Kidney capillary endothelial cell (primary cell): ENCODE results near the gene DOCK9.

ENCODE experiments used
- DNase-seq: peaks from one replicate; pipeline ENCODE4 v3.0.0-alpha.2; 2018; ENCODE audit warnings: low spot score

DOCK9 gene

GRCh38 chr13:98795220-98795619 lies 182.6 kb downstream of the DOCK9 start:
- no peak for DNase-seq

- no peak for DNase-seq
These were observed 183.4 kb downstream of the DOCK9 start for GRCh38 chr13:98794498-98794897.

- no peak for DNase-seq
These were observed 184.9 kb downstream of the DOCK9 start for GRCh38 chr13:98792785-98793495.

GRCh38 chr13:98792321-98792720 lies 185.5 kb downstream of the DOCK9 start:
- no peak for DNase-seq

GRCh38 chr13:98791611-98792010 lies 186.3 kb downstream of the DOCK9 start:
- no peak for DNase-seq

GRCh38 chr13:98787996-98788395 lies 189.9 kb downstream of the DOCK9 start:
- no peak for DNase-seq

GRCh38 chr13:98787173-98787572 lies 190.7 kb downstream of the DOCK9 start:
- DNase-seq = no peak

GRCh38 chr13:98786023-98786422 lies 191.8 kb downstream of the DOCK9 start:
- no peak for DNase-seq

GRCh38 chr13:98785405-98785804 lies 192.5 kb downstream of the DOCK9 start:
- no peak for DNase-seq

GRCh38 chr13:98784666-98785065 lies 193.2 kb downstream of the DOCK9 start:
- no peak for DNase-seq

- no peak for DNase-seq
These were observed 193.9 kb downstream of the DOCK9 start for GRCh38 chr13:98783856-98784478.

GRCh38 chr13:98782654-98783053 lies 195.2 kb downstream of the DOCK9 start:
- no peak for DNase-seq

- DNase-seq = no peak
These were observed 196.0 kb downstream of the DOCK9 start for GRCh38 chr13:98781905-98782304.

GRCh38 chr13:98781470-98781869 lies 196.4 kb downstream of the DOCK9 start:
- DNase-seq = no peak

- no peak for DNase-seq
These were observed 196.8 kb downstream of the DOCK9 start for GRCh38 chr13:98781045-98781444.

- DNase-seq = no peak
These were observed 197.4 kb downstream of the DOCK9 start for GRCh38 chr13:98780451-98780850.

- DNase-seq = no peak
These were observed 198.2 kb downstream of the DOCK9 start for GRCh38 chr13:98779695-98780094.

- DNase-seq = no peak
These were observed 199.1 kb downstream of the DOCK9 start for GRCh38 chr13:98778749-98779148.

- no peak for DNase-seq
These were observed 201.2 kb downstream of the DOCK9 start for GRCh38 chr13:98776644-98777043.

- DNase-seq = peak; percentile 26
These were observed 201.8 kb downstream of the DOCK9 start for GRCh38 chr13:98775844-98776598.

- DNase-seq = no peak
These were observed 202.5 kb downstream of the DOCK9 start for GRCh38 chr13:98775386-98775785.

- no peak for DNase-seq
These were observed 203.1 kb downstream of the DOCK9 start for GRCh38 chr13:98774776-98775175.

- no peak for DNase-seq
These were observed 203.9 kb downstream of the DOCK9 start for GRCh38 chr13:98773921-98774320.
